GM21786 (cell line): ENCODE measurements around the gene DPP10.

ENCODE experiments used
- ATAC-seq: cut with Tn5 transposase; IDR thresholded peaks from one replicate; pipeline ENCODE4 v1.9.1; 2021; ENCODE audit not compliant: unreplicated experiment

The DPP10 gene

GRCh38 chr2:115634578-115634977, 1192.1 kb downstream of the DPP10 start:
- ATAC-seq: no peak

- ATAC-seq: no peak
Observed at GRCh38 chr2:115635430-115635829, 1193.0 kb downstream of the DPP10 start.

- no peak for ATAC-seq
Observed at GRCh38 chr2:115649731-115650130, 1207.3 kb downstream of the DPP10 start.

- ATAC-seq: no peak
Observed at GRCh38 chr2:115650827-115651226, 1208.4 kb downstream of the DPP10 start.

GRCh38 chr2:115652652-115653051, 1210.2 kb downstream of the DPP10 start:
- no peak for ATAC-seq

- no peak for ATAC-seq
Observed at GRCh38 chr2:115654362-115654761, 1211.9 kb downstream of the DPP10 start.

GRCh38 chr2:115678129-115678528, 1235.7 kb downstream of the DPP10 start:
- no peak for ATAC-seq

GRCh38 chr2:115684345-115684744, 1241.9 kb downstream of the DPP10 start:
- no peak for ATAC-seq

GRCh38 chr2:115691409-115691808, 1249.0 kb downstream of the DPP10 start:
- no peak for ATAC-seq

GRCh38 chr2:115694651-115695050, 1252.2 kb downstream of the DPP10 start:
- no peak for ATAC-seq

GRCh38 chr2:115733190-115733775, 1290.8 kb downstream of the DPP10 start:
- no peak for ATAC-seq

GRCh38 chr2:115738111-115738510, 1295.7 kb downstream of the DPP10 start:
- ATAC-seq: no peak

- ATAC-seq: no peak
Observed at GRCh38 chr2:115739574-115739973, 1297.1 kb downstream of the DPP10 start.

GRCh38 chr2:115746151-115746550, 1303.7 kb downstream of the DPP10 start:
- no peak for ATAC-seq

- ATAC-seq: no peak
Observed at GRCh38 chr2:115757286-115757685, 1314.8 kb downstream of the DPP10 start.

- ATAC-seq: no peak
Observed at GRCh38 chr2:115763601-115764000, 1321.2 kb downstream of the DPP10 start.

GRCh38 chr2:115771516-115771915, 1329.1 kb downstream of the DPP10 start:
- ATAC-seq: no peak

- no peak for ATAC-seq
Observed at GRCh38 chr2:115774361-115774760, 1331.9 kb downstream of the DPP10 start.

- ATAC-seq: no peak
Observed at GRCh38 chr2:115779085-115779632, 1336.7 kb downstream of the DPP10 start.

GRCh38 chr2:115782286-115782685, 1339.8 kb downstream of the DPP10 start:
- ATAC-seq: no peak

GRCh38 chr2:115796078-115796477, 1353.6 kb downstream of the DPP10 start:
- ATAC-seq: no peak

- ATAC-seq: no peak
Observed at GRCh38 chr2:115807276-115807675, 1364.8 kb downstream of the DPP10 start.

GRCh38 chr2:115825912-115826311, 1383.5 kb downstream of the DPP10 start:
- no peak for ATAC-seq
